ENCODE data around the gene TRHDE.

TRHDE gene

GRCh38 chr12:72485017-72485701 lies 213.0 kb downstream of the TRHDE start:
- Histone ChIP-seq H3K4me2 (ENCODE audit: insufficient read depth, low read length, poor library complexity, severe bottlenecking) (no peak overlapping the region), H3K9me3 (replicated peaks in 1 of 2; ENCODE audit: control insufficient read depth in 2 of 2, insufficient read depth in 1 of 2, low read depth in 1 of 2, low read length in 2 of 2) (peaks cover 2 to 12% of the 10 kb centered on the region in 2 donors), H3K27ac (replicated peaks; ENCODE audit: low read length) (no peak overlapping the region), H3K36me3 (replicated peaks in 1 of 2; ENCODE audit: control insufficient read depth in 2 of 2, insufficient read depth in 2 of 2, low read length in 2 of 2) (no peaks in the 10 kb centered on the region), H2BK12ac (ENCODE audit: low read length) (no peak overlapping the region), H3K4me1 (ENCODE audit: control insufficient read depth in 2 of 2, insufficient read depth in 1 of 2, low read depth in 1 of 2, low read length in 2 of 2) (no peaks in the 10 kb centered on the region), H4K91ac (ENCODE audit: low read depth, low read length, poor library complexity) (no peak overlapping the region), H2AK5ac (ENCODE audit: low read depth, low read length) (no peak overlapping the region), H3K4ac (ENCODE audit: low read length) (no peak overlapping the region), H3K9ac (ENCODE audit: low read depth, low read length, poor library complexity) (no peak overlapping the region), H2BK120ac (ENCODE audit: low read depth, low read length) (no peak overlapping the region), H2BK15ac (ENCODE audit: low read length) (no peak overlapping the region), H3K27me3 (ENCODE audit: control insufficient read depth in 3 of 3, insufficient read depth in 3 of 3, low read depth in 1 of 3, low read length in 3 of 3) (no peaks in the 10 kb centered on the region), H2AFZ (ENCODE audit: low read length) (no peak overlapping the region), H3K14ac (ENCODE audit: low read length) (no peak overlapping the region), H4K8ac (ENCODE audit: low read depth, low read length) (no peak overlapping the region), H2BK5ac (ENCODE audit: low read length) (no peak overlapping the region), H3K23ac (ENCODE audit: low read depth, low read length, poor library complexity) (no peak overlapping the region), H3K18ac (ENCODE audit: low read length) (no peak overlapping the region), H3K4me3 (ENCODE audit: low read length in 2 of 2) (no peak overlapping the region), H3K79me1 (ENCODE audit: low read depth, low read length) (no peaks in the 10 kb centered on the region)
- WGBS, 2 donors (ENCODE audit: extremely low coverage in 2 of 2, insufficient read length in 2 of 2, insufficient replicate concordance in 1 of 2) = no CpG with 5 or more reads among the region's 4 CpGs
- DNase-seq (ENCODE audit: low spot score) = no peak

DNA sequence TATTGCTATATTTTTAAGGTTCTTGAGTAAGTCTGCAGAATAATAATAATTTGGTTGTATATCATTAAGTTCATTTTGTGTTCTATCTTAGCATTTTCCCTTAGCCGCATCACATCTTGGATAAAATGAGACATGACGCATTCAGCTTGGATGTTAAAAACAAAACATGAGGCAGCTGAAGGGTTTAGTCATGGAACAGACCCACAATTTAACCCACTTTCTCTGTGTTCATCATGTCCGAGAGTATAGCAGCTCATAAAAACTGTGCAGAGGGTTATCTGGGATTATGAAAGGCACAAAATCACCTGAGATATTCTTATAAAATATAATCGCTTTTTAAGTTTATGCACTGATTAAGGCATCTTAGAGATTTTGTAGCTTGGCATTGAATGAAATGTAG lies 219.3 kb downstream of the TRHDE start:
- Histone ChIP-seq H4K8ac (ENCODE audit: low read depth, low read length) (no peak overlapping the region), H3K79me1 (ENCODE audit: low read depth, low read length) (no peaks in the 10 kb centered on the region), H3K9ac (ENCODE audit: low read depth, low read length, poor library complexity) (no peak overlapping the region), H3K9me3 (replicated peaks in 1 of 2; ENCODE audit: control insufficient read depth in 2 of 2, insufficient read depth in 1 of 2, low read depth in 1 of 2, low read length in 2 of 2) (peaks cover 1 to 8% of the 10 kb centered on the region in 2 donors), H2BK12ac (ENCODE audit: low read length) (no peak overlapping the region), H2BK5ac (ENCODE audit: low read length) (no peak overlapping the region), H3K14ac (ENCODE audit: low read length) (no peak overlapping the region), H2BK120ac (ENCODE audit: low read depth, low read length) (no peak overlapping the region), H2AK5ac (ENCODE audit: low read depth, low read length) (no peak overlapping the region), H3K27ac (replicated peaks; ENCODE audit: low read length) (no peak overlapping the region), H3K4ac (ENCODE audit: low read length) (no peak overlapping the region), H3K4me1 (ENCODE audit: control insufficient read depth in 2 of 2, insufficient read depth in 1 of 2, low read depth in 1 of 2, low read length in 2 of 2) (no peaks in the 10 kb centered on the region), H2BK15ac (ENCODE audit: low read length) (no peak overlapping the region), H2AFZ (ENCODE audit: low read length) (no peak overlapping the region), H3K36me3 (replicated peaks in 1 of 2; ENCODE audit: control insufficient read depth in 2 of 2, insufficient read depth in 2 of 2, low read length in 2 of 2) (no peaks in the 10 kb centered on the region), H4K91ac (ENCODE audit: low read depth, low read length, poor library complexity) (no peak overlapping the region), H3K18ac (ENCODE audit: low read length) (no peak overlapping the region), H3K27me3 (ENCODE audit: control insufficient read depth in 3 of 3, insufficient read depth in 3 of 3, low read depth in 1 of 3, low read length in 3 of 3) (no peaks in the 10 kb centered on the region), H3K4me3 (ENCODE audit: low read length in 2 of 2) (no peak overlapping the region), H3K4me2 (ENCODE audit: insufficient read depth, low read length, poor library complexity, severe bottlenecking) (no peak overlapping the region), H3K23ac (ENCODE audit: low read depth, low read length, poor library complexity) (no peak overlapping the region)
- no peak for DNase-seq (ENCODE audit: low spot score)
- WGBS, 2 donors (ENCODE audit: extremely low coverage in 2 of 2, insufficient read length in 2 of 2, insufficient replicate concordance in 1 of 2) = no CpG with 5 or more reads among the region's 4 CpGs

GRCh38 chr12:72493407-72493806 lies 221.2 kb downstream of the TRHDE start:
- H3K4ac ChIP-seq (ENCODE audit: low read length) = no peak overlapping the region
- H3K4me1 ChIP-seq (ENCODE audit: control insufficient read depth in 2 of 2, insufficient read depth in 1 of 2, low read depth in 1 of 2, low read length in 2 of 2) = no peaks in the 10 kb centered on the region
- no peak overlapping the region for H3K27ac ChIP-seq (replicated peaks; ENCODE audit: low read length)
- H3K36me3 ChIP-seq (replicated peaks in 1 of 2; ENCODE audit: control insufficient read depth in 2 of 2, insufficient read depth in 2 of 2, low read length in 2 of 2) = no peaks in the 10 kb centered on the region
- H3K4me2 ChIP-seq (ENCODE audit: insufficient read depth, low read length, poor library complexity, severe bottlenecking) = no peak overlapping the region
- no peak overlapping the region for H2BK15ac ChIP-seq (ENCODE audit: low read length)
- H2BK120ac ChIP-seq (ENCODE audit: low read depth, low read length) = no peak overlapping the region
- no peak overlapping the region for H4K91ac ChIP-seq (ENCODE audit: low read depth, low read length, poor library complexity)
- no peaks in the 10 kb centered on the region for H3K9me3 ChIP-seq (replicated peaks in 1 of 2; ENCODE audit: control insufficient read depth in 2 of 2, insufficient read depth in 1 of 2, low read depth in 1 of 2, low read length in 2 of 2)
- no peak overlapping the region for H2AK5ac ChIP-seq (ENCODE audit: low read depth, low read length)
- H3K23ac ChIP-seq (ENCODE audit: low read depth, low read length, poor library complexity) = no peak overlapping the region
- no peaks in the 10 kb centered on the region for H3K27me3 ChIP-seq (ENCODE audit: control insufficient read depth in 3 of 3, insufficient read depth in 3 of 3, low read depth in 1 of 3, low read length in 3 of 3)
- DNase-seq (ENCODE audit: low spot score) = no peak
- no CpG with 5 or more reads among the region's 1 CpG for WGBS, 2 donors (ENCODE audit: extremely low coverage in 2 of 2, insufficient read length in 2 of 2, insufficient replicate concordance in 1 of 2)
- H3K79me1 ChIP-seq (ENCODE audit: low read depth, low read length) = no peaks in the 10 kb centered on the region
- H2AFZ ChIP-seq (ENCODE audit: low read length) = no peak overlapping the region
- no peak overlapping the region for H4K8ac ChIP-seq (ENCODE audit: low read depth, low read length)
- H3K9ac ChIP-seq (ENCODE audit: low read depth, low read length, poor library complexity) = no peak overlapping the region
- H3K14ac ChIP-seq (ENCODE audit: low read length) = no peak overlapping the region
- no peak overlapping the region for H2BK5ac ChIP-seq (ENCODE audit: low read length)
- no peak overlapping the region for H2BK12ac ChIP-seq (ENCODE audit: low read length)
- H3K18ac ChIP-seq (ENCODE audit: low read length) = no peak overlapping the region
- H3K4me3 ChIP-seq (ENCODE audit: low read length in 2 of 2) = no peak overlapping the region

- H2AFZ ChIP-seq (ENCODE audit: low read length) = no peak overlapping the region
- no peak overlapping the region for H2BK120ac ChIP-seq (ENCODE audit: low read depth, low read length)
- no peaks in the 10 kb centered on the region for H3K79me1 ChIP-seq (ENCODE audit: low read depth, low read length)
- no peak overlapping the region for H3K14ac ChIP-seq (ENCODE audit: low read length)
- H3K4me2 ChIP-seq (ENCODE audit: insufficient read depth, low read length, poor library complexity, severe bottlenecking) = no peak overlapping the region
- H2BK15ac ChIP-seq (ENCODE audit: low read length) = no peak overlapping the region
- no peak overlapping the region for H2BK5ac ChIP-seq (ENCODE audit: low read length)
- no peaks in the 10 kb centered on the region for H3K27me3 ChIP-seq (ENCODE audit: control insufficient read depth in 3 of 3, insufficient read depth in 3 of 3, low read depth in 1 of 3, low read length in 3 of 3)
- H3K4ac ChIP-seq (ENCODE audit: low read length) = no peak overlapping the region
- no peak overlapping the region for H3K18ac ChIP-seq (ENCODE audit: low read length)
- no peak overlapping the region for H3K4me3 ChIP-seq (ENCODE audit: low read length in 2 of 2)
- no peak for DNase-seq (ENCODE audit: low spot score)
- H3K36me3 ChIP-seq (replicated peaks in 1 of 2; ENCODE audit: control insufficient read depth in 2 of 2, insufficient read depth in 2 of 2, low read length in 2 of 2) = no peaks in the 10 kb centered on the region
- H3K27ac ChIP-seq (replicated peaks; ENCODE audit: low read length) = no peak overlapping the region
- H4K91ac ChIP-seq (ENCODE audit: low read depth, low read length, poor library complexity) = no peak overlapping the region
- H3K9me3 ChIP-seq (replicated peaks in 1 of 2; ENCODE audit: control insufficient read depth in 2 of 2, insufficient read depth in 1 of 2, low read depth in 1 of 2, low read length in 2 of 2) = no peaks in the 10 kb centered on the region
- H2AK5ac ChIP-seq (ENCODE audit: low read depth, low read length) = no peak overlapping the region
- no peak overlapping the region for H4K8ac ChIP-seq (ENCODE audit: low read depth, low read length)
- no CpG with 5 or more reads among the region's 1 CpG for WGBS, 2 donors (ENCODE audit: extremely low coverage in 2 of 2, insufficient read length in 2 of 2, insufficient replicate concordance in 1 of 2)
- H3K23ac ChIP-seq (ENCODE audit: low read depth, low read length, poor library complexity) = no peak overlapping the region
- no peaks in the 10 kb centered on the region for H3K4me1 ChIP-seq (ENCODE audit: control insufficient read depth in 2 of 2, insufficient read depth in 1 of 2, low read depth in 1 of 2, low read length in 2 of 2)
- H3K9ac ChIP-seq (ENCODE audit: low read depth, low read length, poor library complexity) = no peak overlapping the region
- H2BK12ac ChIP-seq (ENCODE audit: low read length) = no peak overlapping the region
These were observed 226.2 kb downstream of the TRHDE start for GRCh38 chr12:72498354-72498753.

Measured in neuronal stem cell (in vitro differentiated cells).